Activated CD8-positive, alpha-beta T cell treated with anti-CD3 and anti-CD28 coated beads for 36 hours (primary cell): ENCODE results near the gene OSBPL10. TPM values are rescaled to one million over a fixed set of nuclear protein-coding genes. Genes with fewer than 3 reads are reported as not detected.

ENCODE experiments used
- ATAC-seq: fragments of 200-7000 bp; cut with Tn5 transposase; one replicate; pipeline ENCODE4 v1.10.0; 2021; ENCODE audit warnings: mild to moderate bottlenecking, moderate library complexity
- CTCF ChIA-PET: fragments of 350-600 bp; sonication (Branson Sonifier 250); formaldehyde crosslinking; loops from one replicate; lab custom pipeline; 2021; ENCODE audit warnings: antibody characterized with exemption; lab: Charles Lee
- POLR2A ChIA-PET: fragments of 350-600 bp; sonication (Branson Sonifier 250); formaldehyde crosslinking; loops from one replicate; lab custom pipeline; 2021; ENCODE audit warnings: antibody characterized with exemption; lab: Charles Lee
- DNase-seq: peaks from one replicate; pipeline ENCODE4 v3.0.0-alpha.2; 2020
- H3K27ac Mint-ChIP-seq: one replicate; pipeline ENCODE4 v1.8.0; 2021; ENCODE audit warnings: mild to moderate bottlenecking, mixed read lengths
- H3K27me3 Mint-ChIP-seq: one replicate; pipeline ENCODE4 v1.8.0; 2021; ENCODE audit warnings: mixed read lengths
- H3K36me3 Mint-ChIP-seq: one replicate; pipeline ENCODE4 v1.8.0; 2021; ENCODE audit warnings: low read depth, mixed read lengths
- H3K4me1 Mint-ChIP-seq: one replicate; pipeline ENCODE4 v1.8.0; 2021; ENCODE audit warnings: low read depth, mixed read lengths
- H3K4me3 Mint-ChIP-seq: one replicate; pipeline ENCODE4 v1.8.0; 2021; ENCODE audit warnings: mild to moderate bottlenecking, moderate library complexity, mixed read lengths
- H3K9me3 Mint-ChIP-seq: one replicate; pipeline ENCODE4 v1.8.0; 2021; ENCODE audit warnings: mixed read lengths
- intact Hi-C: fragments of 100-400 bp; cut with micrococcal nuclease; formaldehyde crosslinking; loops from one replicate; pipeline ENCODE4 v1.10.0; 2022
- total RNA-seq, 2 experiments: library from RNA; stranded (reverse); gene quantifications; one replicate each; pipeline ENCODE4 v1.2.3, GENCODE V29; 2021
- TF ChIP-seq, protein P1 (sequence below): fragments of 200-600 bp; IDR thresholded peaks from one replicate; pipeline ENCODE4 v1.8.0; 2022; ENCODE audit warnings: antibody characterized with exemption, mild to moderate bottlenecking

The OSBPL10 gene
- total RNA-seq, 2 experiments from 2014 or later, result 1.9 to 2.1 TPM

DNA sequence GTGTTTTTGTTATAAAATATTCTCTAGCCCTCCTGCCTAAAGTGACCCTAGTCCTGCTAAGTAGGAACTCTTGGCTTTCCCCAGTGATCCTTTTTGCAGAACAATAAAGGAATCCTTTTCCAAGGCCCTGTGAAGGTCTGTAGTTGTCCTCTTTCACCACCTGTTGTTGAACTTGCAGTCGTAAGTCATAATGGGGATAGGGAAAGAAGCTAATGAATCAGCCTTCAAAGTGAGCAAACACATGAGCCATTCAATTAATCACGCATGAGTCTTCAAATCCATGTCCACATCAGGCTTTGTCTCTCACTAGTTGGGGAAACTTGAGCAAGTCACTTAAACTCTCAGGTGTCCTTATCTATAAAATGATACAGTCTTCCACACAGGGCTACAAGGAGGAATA lies 28.0 kb upstream of the OSBPL10 start:
- DNase-seq (no peak), ATAC-seq (no peak)
- no peaks in the 10 kb centered on the region for H3K4me1 Mint-ChIP-seq
- no peaks in the 10 kb centered on the region for H3K9me3 Mint-ChIP-seq
- ChIA-PET CTCF (interaction anchor here (2.3 kb wide), 1 partner anchor 10 kb away, joined by 10 read pairs; no protein-coding TSS in a partner anchor), POLR2A (no interaction called here)
- TF ChIP-seq, protein P1, sequence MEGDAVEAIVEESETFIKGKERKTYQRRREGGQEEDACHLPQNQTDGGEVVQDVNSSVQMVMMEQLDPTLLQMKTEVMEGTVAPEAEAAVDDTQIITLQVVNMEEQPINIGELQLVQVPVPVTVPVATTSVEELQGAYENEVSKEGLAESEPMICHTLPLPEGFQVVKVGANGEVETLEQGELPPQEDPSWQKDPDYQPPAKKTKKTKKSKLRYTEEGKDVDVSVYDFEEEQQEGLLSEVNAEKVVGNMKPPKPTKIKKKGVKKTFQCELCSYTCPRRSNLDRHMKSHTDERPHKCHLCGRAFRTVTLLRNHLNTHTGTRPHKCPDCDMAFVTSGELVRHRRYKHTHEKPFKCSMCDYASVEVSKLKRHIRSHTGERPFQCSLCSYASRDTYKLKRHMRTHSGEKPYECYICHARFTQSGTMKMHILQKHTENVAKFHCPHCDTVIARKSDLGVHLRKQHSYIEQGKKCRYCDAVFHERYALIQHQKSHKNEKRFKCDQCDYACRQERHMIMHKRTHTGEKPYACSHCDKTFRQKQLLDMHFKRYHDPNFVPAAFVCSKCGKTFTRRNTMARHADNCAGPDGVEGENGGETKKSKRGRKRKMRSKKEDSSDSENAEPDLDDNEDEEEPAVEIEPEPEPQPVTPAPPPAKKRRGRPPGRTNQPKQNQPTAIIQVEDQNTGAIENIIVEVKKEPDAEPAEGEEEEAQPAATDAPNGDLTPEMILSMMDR, result no peak
- H3K36me3 Mint-ChIP-seq, result no peaks in the 10 kb centered on the region
- H3K4me3 Mint-ChIP-seq, result no peak overlapping the region
- intact Hi-C loops, result no loop called here
- H3K27me3 Mint-ChIP-seq, result peaks cover 14% of the 10 kb centered on the region
- no peak overlapping the region for H3K27ac Mint-ChIP-seq

DNA sequence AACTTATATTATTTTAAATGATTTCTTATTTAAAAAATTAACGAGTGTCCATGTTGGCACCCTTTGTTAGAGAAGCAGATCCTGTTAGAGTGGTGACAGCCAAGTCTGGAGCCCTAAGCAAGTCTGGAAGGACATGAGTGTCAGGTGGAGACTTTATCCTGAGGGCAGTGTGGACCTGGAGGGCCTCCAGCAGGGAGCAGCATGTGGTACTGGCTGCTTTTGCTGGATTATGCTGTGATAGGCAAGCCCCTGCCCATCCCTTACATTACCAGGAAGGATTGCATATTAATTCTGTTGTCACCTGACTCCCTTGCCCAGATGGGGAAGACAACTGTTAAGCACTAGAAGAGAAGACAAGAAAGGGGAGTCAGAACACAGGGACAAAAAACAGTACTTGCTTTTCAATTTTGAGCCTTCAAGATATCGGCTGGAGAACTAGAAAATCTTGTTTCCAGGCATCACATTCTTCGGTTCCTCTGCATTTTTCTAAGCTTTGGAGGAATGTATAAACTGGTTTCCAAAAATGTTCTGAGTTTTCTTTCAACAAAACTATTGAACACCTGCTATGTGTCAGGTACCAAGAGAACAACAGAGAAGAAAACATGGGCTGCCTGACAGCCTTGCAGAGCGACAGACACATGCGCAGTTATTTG lies 23.2 kb upstream of the OSBPL10 start:
- no peak for ATAC-seq
- Mint-ChIP-seq H3K9me3 (no peaks in the 10 kb centered on the region), H3K27me3 (peaks cover 21% of the 10 kb centered on the region), H3K4me1 (peaks cover 3% of the 10 kb centered on the region), H3K4me3 (no peak overlapping the region), H3K36me3 (no peaks in the 10 kb centered on the region), H3K27ac (no peak overlapping the region)
- ChIA-PET POLR2A (no interaction called here), CTCF (no interaction called here)
- TF ChIP-seq, protein P1, result no peak
- DNase-seq, result no peak
- intact Hi-C loops, result no loop called here

- POLR2A ChIA-PET, result no interaction called here
- peaks cover 3% of the 10 kb centered on the region for H3K4me1 Mint-ChIP-seq
- intact Hi-C loops, result no loop called here
- TF ChIP-seq, protein P1, result no peak
- DNase-seq, result no peak
- H3K27ac Mint-ChIP-seq, result no peak overlapping the region
- no peaks in the 10 kb centered on the region for H3K36me3 Mint-ChIP-seq
- no peak overlapping the region for H3K4me3 Mint-ChIP-seq
- CTCF ChIA-PET, result no interaction called here
- no peak for ATAC-seq
- no peaks in the 10 kb centered on the region for H3K9me3 Mint-ChIP-seq
- peaks cover 23% of the 10 kb centered on the region for H3K27me3 Mint-ChIP-seq
Observed at GRCh38 chr3:32003380-32003779, 22.3 kb upstream of the OSBPL10 start.

- no peak overlapping the region for H3K4me3 Mint-ChIP-seq
- ATAC-seq, result no peak
- H3K27me3 Mint-ChIP-seq, result peaks cover 23% of the 10 kb centered on the region
- ChIA-PET POLR2A (no interaction called here), CTCF (interaction anchor here (0.8 kb wide), 1 partner anchor 47 kb away, joined by 3 read pairs; no protein-coding TSS in a partner anchor)
- intact Hi-C loops, result no loop called here
- TF ChIP-seq, protein P1, result no peak
- no peaks in the 10 kb centered on the region for H3K36me3 Mint-ChIP-seq
- no peaks in the 10 kb centered on the region for H3K9me3 Mint-ChIP-seq
- H3K4me1 Mint-ChIP-seq, result peaks cover 3% of the 10 kb centered on the region
- DNase-seq, result no peak
- H3K27ac Mint-ChIP-seq, result no peak overlapping the region
Observed at GRCh38 chr3:32002561-32003368, 21.7 kb upstream of the OSBPL10 start.

GRCh38 chr3:32000877-32001276 lies 19.8 kb upstream of the OSBPL10 start:
- Mint-ChIP-seq H3K4me1 (peaks cover 7% of the 10 kb centered on the region), H3K36me3 (no peaks in the 10 kb centered on the region), H3K27me3 (peaks cover 19% of the 10 kb centered on the region), H3K9me3 (no peaks in the 10 kb centered on the region), H3K4me3 (no peak overlapping the region), H3K27ac (no peak overlapping the region)
- ChIA-PET POLR2A (interaction anchor here (0.7 kb wide), 1 partner anchor 154 kb away, joined by 3 read pairs; no protein-coding TSS in a partner anchor), CTCF (interaction anchor here (1.3 kb wide), 1 partner anchor 19 kb away, joined by 7 read pairs; no protein-coding TSS in a partner anchor)
- no peak for DNase-seq
- intact Hi-C loops, result no loop called here
- TF ChIP-seq, protein P1, result no peak
- ATAC-seq, result no peak
